ENCODE results near the gene SGMS1. TPM values are rescaled to one million over a fixed set of nuclear protein-coding genes. Genes with fewer than 3 reads are reported as not detected.
"Not testable (repeated sequence)": the region's sequence is repeated elsewhere in the genome, so short reads cannot be mapped to it uniquely, and the experiment has no call there.

SGMS1 gene
- total RNA-seq, 4 donors from 2014 or later, result 28.3 to 44.5 (median 41.7) TPM

GRCh38 chr10:50272531-50272930, 351.2 kb downstream of the SGMS1 start:
- in situ Hi-C loops (cut with MboI; ENCODE audit: low pct_ligation_motif_present in 1 of 4, low pct_unique_long_range_greater_than_20kb in 1 of 4, low sequenced_read_pairs in 3 of 4), result no loop called here
- intact Hi-C loops (cut with DNase I; ENCODE audit: low total_unique reads), result no loop called here
- H3K27me3 ChIP-seq, result no peaks in the 10 kb centered on the region
- H3K4me3 ChIP-seq, result no peak overlapping the region
- H3K4me1 ChIP-seq, result no peaks in the 10 kb centered on the region
- WGBS, 2 donors (ENCODE audit: low coverage in 1 of 2), result 92% methylated on average over 6 to 7 of the region's 7 CpGs
- H3K27ac ChIP-seq, result no peak overlapping the region
- no peak for DNase-seq
- H3K36me3 ChIP-seq, result no peaks in the 10 kb centered on the region
- H3K9me3 ChIP-seq, result no peaks in the 10 kb centered on the region
- no peak for TF ChIP-seq POLR2AphosphoS5 (IDR thresholded peaks at IDR 0.05)
- TF ChIP-seq EP300 (IDR thresholded peaks at IDR 0.05; ENCODE audit: low read depth), result no peak
- TF ChIP-seq, protein P1, sequence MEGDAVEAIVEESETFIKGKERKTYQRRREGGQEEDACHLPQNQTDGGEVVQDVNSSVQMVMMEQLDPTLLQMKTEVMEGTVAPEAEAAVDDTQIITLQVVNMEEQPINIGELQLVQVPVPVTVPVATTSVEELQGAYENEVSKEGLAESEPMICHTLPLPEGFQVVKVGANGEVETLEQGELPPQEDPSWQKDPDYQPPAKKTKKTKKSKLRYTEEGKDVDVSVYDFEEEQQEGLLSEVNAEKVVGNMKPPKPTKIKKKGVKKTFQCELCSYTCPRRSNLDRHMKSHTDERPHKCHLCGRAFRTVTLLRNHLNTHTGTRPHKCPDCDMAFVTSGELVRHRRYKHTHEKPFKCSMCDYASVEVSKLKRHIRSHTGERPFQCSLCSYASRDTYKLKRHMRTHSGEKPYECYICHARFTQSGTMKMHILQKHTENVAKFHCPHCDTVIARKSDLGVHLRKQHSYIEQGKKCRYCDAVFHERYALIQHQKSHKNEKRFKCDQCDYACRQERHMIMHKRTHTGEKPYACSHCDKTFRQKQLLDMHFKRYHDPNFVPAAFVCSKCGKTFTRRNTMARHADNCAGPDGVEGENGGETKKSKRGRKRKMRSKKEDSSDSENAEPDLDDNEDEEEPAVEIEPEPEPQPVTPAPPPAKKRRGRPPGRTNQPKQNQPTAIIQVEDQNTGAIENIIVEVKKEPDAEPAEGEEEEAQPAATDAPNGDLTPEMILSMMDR (IDR thresholded peaks at IDR 0.05), result no peak
- TF ChIP-seq POLR2A (IDR thresholded peaks at IDR 0.05), result no peak

DNA sequence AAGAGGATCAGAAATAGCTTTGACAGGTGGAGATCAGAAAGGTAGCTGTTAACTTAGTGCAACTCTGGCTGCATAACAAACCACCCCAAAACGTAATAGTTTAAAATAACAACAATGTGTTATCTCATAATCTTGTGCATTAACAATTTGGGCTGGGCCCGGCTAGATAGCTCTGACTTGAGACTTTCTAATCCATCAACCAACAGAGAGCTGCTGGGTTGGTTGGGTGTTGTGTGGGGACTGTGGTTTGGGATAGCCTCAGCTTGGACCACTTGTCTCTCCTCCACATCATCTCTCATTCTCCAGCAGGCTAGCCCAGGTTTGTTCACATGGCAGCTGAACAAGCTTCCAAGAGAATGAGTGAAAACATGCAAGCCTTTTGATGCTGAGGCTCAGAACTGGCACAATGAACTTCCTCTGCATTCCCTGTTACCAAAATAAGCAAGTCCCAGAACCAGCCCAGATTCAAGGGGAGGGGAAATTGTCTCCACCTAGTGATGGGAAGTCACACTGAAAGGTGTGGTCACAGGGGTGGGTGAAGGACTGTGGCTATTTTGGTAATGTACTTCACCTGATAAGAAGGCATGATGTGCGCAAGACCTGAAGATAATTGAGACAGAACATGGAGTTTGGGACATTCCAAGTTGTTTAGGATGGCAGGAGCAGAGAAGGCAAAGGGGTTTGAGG, 352.0 kb downstream of the SGMS1 start:
- Histone ChIP-seq H3K27ac (no peak overlapping the region), H3K36me3 (no peaks in the 10 kb centered on the region), H3K9me3 (no peaks in the 10 kb centered on the region), H3K4me3 (no peak overlapping the region), H3K27me3 (no peaks in the 10 kb centered on the region), H3K4me1 (no peaks in the 10 kb centered on the region)
- intact Hi-C loops (cut with DNase I; ENCODE audit: low total_unique reads), result no loop called here
- 40 to 83% methylated on average over 1 to 3 of the region's 3 CpGs for WGBS, 2 donors (ENCODE audit: low coverage in 1 of 2)
- in situ Hi-C loops (cut with MboI; ENCODE audit: low pct_ligation_motif_present in 1 of 4, low pct_unique_long_range_greater_than_20kb in 1 of 4, low sequenced_read_pairs in 3 of 4), result no loop called here
- TF ChIP-seq, protein P1 (IDR thresholded peaks at IDR 0.05), result no peak
- TF ChIP-seq POLR2AphosphoS5 (IDR thresholded peaks at IDR 0.05) (no peak), EP300 (IDR thresholded peaks at IDR 0.05; ENCODE audit: low read depth) (no peak), POLR2A (IDR thresholded peaks at IDR 0.05) (no peak)
- no peak for DNase-seq

DNA sequence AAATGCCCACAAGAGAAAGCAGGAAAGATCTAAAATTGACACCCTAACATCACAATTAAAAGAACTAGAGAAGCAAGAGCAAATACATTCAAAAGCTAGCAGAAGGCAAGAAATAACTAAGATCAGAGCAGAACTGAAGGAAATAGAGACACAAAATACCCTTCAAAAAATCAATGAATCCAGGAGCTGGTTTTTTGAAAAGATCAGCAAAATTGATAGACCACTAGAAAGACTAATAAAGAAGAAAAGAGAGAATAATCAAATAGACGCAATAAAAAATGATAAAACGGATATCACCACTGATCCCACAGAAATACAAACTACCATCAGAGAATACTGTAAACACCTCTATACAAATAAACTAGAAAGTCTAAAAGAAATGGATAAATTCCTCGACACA, 355.9 kb downstream of the SGMS1 start:
- H3K9me3 ChIP-seq; H3K27me3 ChIP-seq; H3K27ac ChIP-seq; DNase-seq; H3K36me3 ChIP-seq; in situ Hi-C loops (cut with MboI; ENCODE audit: low pct_ligation_motif_present in 1 of 4, low pct_unique_long_range_greater_than_20kb in 1 of 4, low sequenced_read_pairs in 3 of 4); intact Hi-C loops (cut with DNase I; ENCODE audit: low total_unique reads); H3K4me1 ChIP-seq; H3K4me3 ChIP-seq: not testable (repeated sequence)
- 69 to 89% methylated on average over 2 to 3 of the region's 3 CpGs for WGBS, 2 donors (ENCODE audit: low coverage in 1 of 2)

DNA sequence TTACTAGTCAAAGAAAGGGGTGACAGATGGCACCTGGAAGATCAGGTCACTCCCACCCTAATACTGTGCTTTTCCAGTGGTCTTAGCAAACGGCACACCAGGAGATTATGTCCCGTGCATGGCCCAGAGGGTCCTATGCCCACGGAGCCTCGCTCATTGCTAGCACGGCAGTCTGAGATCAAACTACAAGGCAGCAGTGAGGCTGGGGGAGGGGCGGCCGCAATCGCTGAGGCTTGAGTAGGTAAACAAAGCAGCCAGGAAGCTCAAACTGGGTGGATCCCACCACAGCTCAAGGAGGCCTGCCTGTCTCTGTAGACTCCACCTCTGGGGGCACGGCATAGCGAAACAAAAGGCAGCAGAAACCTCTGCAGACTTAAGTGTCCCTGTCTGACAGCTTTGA, 361.1 kb downstream of the SGMS1 start:
- intact Hi-C loops (cut with DNase I; ENCODE audit: low total_unique reads), result not testable (repeated sequence)

DNA sequence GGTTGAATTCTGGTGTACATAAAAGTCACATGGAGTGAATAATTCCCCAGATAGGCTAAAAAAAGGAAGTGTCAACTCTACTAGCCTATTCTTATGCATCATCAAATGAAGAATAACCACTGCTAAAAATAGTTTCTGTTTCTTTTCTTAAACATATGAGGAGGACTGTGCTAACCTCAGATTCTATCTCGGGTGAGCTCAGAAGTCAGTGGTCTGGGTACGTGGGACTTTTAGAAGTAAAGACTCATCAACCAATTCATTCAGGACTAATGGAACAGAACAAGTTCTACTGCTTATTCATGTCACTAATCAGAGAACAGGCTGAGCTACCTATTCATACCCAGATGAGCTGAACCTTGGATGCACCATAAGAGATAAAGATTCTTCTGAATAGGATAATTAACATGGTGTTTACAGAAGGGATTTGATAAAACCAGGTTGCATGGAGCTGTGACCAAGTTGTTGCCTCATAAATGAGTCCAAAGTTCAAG, 362.9 kb downstream of the SGMS1 start:
- H3K9me3 ChIP-seq, result no peaks in the 10 kb centered on the region
- H3K36me3 ChIP-seq, result no peaks in the 10 kb centered on the region
- 43 to 48% methylated on average over 1 to 2 of the region's 2 CpGs for WGBS, 2 donors (ENCODE audit: low coverage in 1 of 2)
- no peak overlapping the region for H3K27ac ChIP-seq
- TF ChIP-seq, protein P1 (IDR thresholded peaks at IDR 0.05), result no peak
- TF ChIP-seq POLR2A (IDR thresholded peaks at IDR 0.05) (no peak), POLR2AphosphoS5 (IDR thresholded peaks at IDR 0.05) (no peak), EP300 (IDR thresholded peaks at IDR 0.05; ENCODE audit: low read depth) (no peak)
- peaks cover 0 to 12% (median 6%) of the 10 kb centered on the region in 4 donors for H3K4me1 ChIP-seq
- no peak for DNase-seq
- intact Hi-C loops (cut with DNase I; ENCODE audit: low total_unique reads) (no loop called here), in situ Hi-C loops (cut with MboI; ENCODE audit: low pct_ligation_motif_present in 1 of 4, low pct_unique_long_range_greater_than_20kb in 1 of 4, low sequenced_read_pairs in 3 of 4) (no loop called here)
- H3K27me3 ChIP-seq, result no peaks in the 10 kb centered on the region
- H3K4me3 ChIP-seq, result no peak overlapping the region

More for the DNA sequence above, 361.1 kb downstream of the SGMS1 start:
- 79% methylated on average over 10 of the region's 10 CpGs; no CpG with 5 or more reads in 1 of the 2 donors for WGBS, 2 donors (ENCODE audit: low coverage in 1 of 2)
- H3K4me3 ChIP-seq; H3K9me3 ChIP-seq; H3K36me3 ChIP-seq; H3K27ac ChIP-seq; in situ Hi-C loops (cut with MboI; ENCODE audit: low pct_ligation_motif_present in 1 of 4, low pct_unique_long_range_greater_than_20kb in 1 of 4, low sequenced_read_pairs in 3 of 4); H3K27me3 ChIP-seq: not testable (repeated sequence)
- peak; percentile 10 for DNase-seq
- peaks cover 0 to 12% (median 6%) of the 10 kb centered on the region in 4 donors for H3K4me1 ChIP-seq

Small RNAs within 50 kb of the gene (small RNA-seq; reads per million reads assigned to genes)
- gene RNU7-107P, result 0 reads per million in 4 donors

Other genes with a start within 250 kb of the SGMS1 start
- gene ASAH2B, start 116.0 kb upstream of the SGMS1 start, total RNA-seq, result 1 to 10 TPM in 3 of 4 donors, under 1 TPM in 1; 0.37 to 4.8 (median 3.7) TPM

All from transverse colon (tissue), 4 donors.